Stomach (tissue), 9 donors: ENCODE measurements around the gene TRHDE. TPM values are rescaled to one million over a fixed set of nuclear protein-coding genes. Genes with fewer than 3 reads are reported as not detected.

Experiments used
- DNase-seq, 2 donors: peaks; one replicate each; pipeline versions ENCODE4 v3.0.0 to v3.0.0-alpha.2; 2013 to 2019
- H3K27ac ChIP-seq, 5 donors: fragments of 200-600 bp in 4 of 5; sonication (generic) in 4 of 5; one replicate each; pipeline ENCODE4 v1.5.1; 2013 to 2019; ENCODE audit warnings: mild to moderate bottlenecking in 1 of 5, moderate library complexity in 1 of 5
- H3K27me3 ChIP-seq, 3 donors: fragments of 200-600 bp; sonication (generic); one replicate each; pipeline ENCODE4 v1.5.1; 2017 to 2019; ENCODE audit warnings: mixed run types in 1 of 3
- H3K36me3 ChIP-seq, 4 donors: fragments of 200-600 bp; sonication (generic); 1 replicate in 3 of 4; 2 replicates in 1 of 4; pipeline ENCODE4 v1.5.1; 2016 to 2019
- H3K4me1 ChIP-seq, 4 donors: fragments of 200-600 bp; sonication (generic); one replicate each; pipeline ENCODE4 v1.5.1; 2016 to 2019
- H3K4me3 ChIP-seq, 4 donors: fragments of 200-600 bp; sonication (generic) in 3 of 4; one replicate each; pipeline ENCODE4 v1.5.1; 2016 to 2019; ENCODE audit warnings: mild to moderate bottlenecking in 1 of 4
- H3K9me3 ChIP-seq, 4 donors: fragments of 200-600 bp; sonication (generic); one replicate each; pipeline ENCODE4 v1.5.1; 2016 to 2019
- CTCF ChIP-seq, 7 experiments: fragments of 450-650 bp in 4 of 7; fragments of 200-600 bp in 3 of 7; sonication (generic) in 3 of 7; IDR thresholded peaks; one replicate each; pipeline ENCODE4 v1.5.1; 2016 to 2019; ENCODE audit warnings: antibody characterized with exemption in 7 of 7, control low read depth in 2 of 7, mild to moderate bottlenecking in 1 of 7
- EP300 ChIP-seq: sonication (generic); formaldehyde crosslinking; IDR thresholded peaks from one replicate; pipeline ENCODE4 v1.6.1; 2017; ENCODE audit warnings: antibody characterized with exemption
- POLR2A ChIP-seq, 4 donors: fragments of 450-650 bp; IDR thresholded peaks; one replicate each; pipeline ENCODE4 v1.6.1; 2016; ENCODE audit warnings: antibody characterized with exemption in 4 of 4, control low read depth in 2 of 4, mild to moderate bottlenecking in 1 of 4, moderate library complexity in 1 of 4
- POLR2AphosphoS5 ChIP-seq, 3 donors: sonication (generic); formaldehyde crosslinking; IDR thresholded peaks; one replicate each; pipeline ENCODE4 v1.6.1; 2016; ENCODE audit warnings: antibody characterized with exemption in 3 of 3
- WGBS, 5 donors: extraction: QIAGEN DNeasy Blood & Tissue Kit in 3 of 5; methylation state at CpG; one replicate each; pipeline versions ENCODE4 v1.1.5 to v1.1.7; 2013 to 2018; 5-methylcytosine and 5-hydroxymethylcytosine counted together
- intact Hi-C: fragments of 100-400 bp; cut with DNase I; formaldehyde crosslinking; loops from one replicate; pipeline ENCODE4 v1.15.1; 2023; ENCODE audit warnings: low total_unique reads
- polyA plus RNA-seq, 3 donors: library from polyadenylated mRNA; stranded (reverse); fragments of 200-250 nt; gene quantifications; one replicate each; pipeline ENCODE4 v1.2.3, GENCODE V29; 2013
- total RNA-seq, 5 donors: library from RNA; depleted of rRNA; stranded (reverse); fragments of >200 nt; gene quantifications; one replicate each; pipeline versions ENCODE4 v1.1.0 to v1.2.3, GENCODE V29; 2014 to 2016
- donor health status: healthy with polysubstance abuse.
- donor health status: Bipolar disorder and iron deficiency.
- donor health status: healthy.

TRHDE gene
- total and polyA plus RNA-seq, 8 donors: 0.13 to 75.3 (median 3.2) TPM

DNA sequence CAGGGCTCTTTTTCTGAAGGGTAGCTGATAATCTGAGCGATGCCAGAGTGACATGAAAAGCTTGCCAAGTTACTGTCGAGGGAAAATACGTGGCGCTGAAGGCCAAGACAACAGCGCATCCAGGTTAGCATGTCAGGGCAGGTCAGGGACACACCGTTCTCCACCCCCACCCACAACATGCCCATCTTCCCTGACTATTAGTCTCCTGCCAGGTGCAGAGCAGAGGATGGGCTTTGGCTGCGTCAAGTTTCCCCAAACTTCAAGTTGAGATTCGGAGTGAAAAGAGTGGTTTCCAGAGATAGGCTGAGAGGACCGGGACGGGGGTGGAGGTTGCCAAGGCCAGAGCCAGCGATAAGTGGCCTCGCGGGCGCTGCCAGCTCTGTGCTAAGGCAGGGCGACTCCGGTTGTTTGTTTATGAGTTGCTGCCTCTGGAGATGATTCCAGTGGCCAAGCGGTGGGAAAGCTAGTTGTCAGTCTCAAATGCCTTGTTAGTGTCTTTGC lies 1.7 kb downstream of the TRHDE start:
- WGBS, 5 donors: 17 to 27% (median 21%) methylated on average over 17 of the region's 17 CpGs
- H3K4me1 ChIP-seq: peaks cover 8 to 37% (median 28%) of the 10 kb centered on the region in 4 donors
- no peak for TF ChIP-seq POLR2AphosphoS5 (IDR thresholded peaks at IDR 0.05)
- TF ChIP-seq EP300: no peak
- no peak for TF ChIP-seq POLR2A (IDR thresholded peaks at IDR 0.05)
- TF ChIP-seq CTCF (IDR thresholded peaks at IDR 0.05): no peak
- DNase-seq: peak in 1 of 2 donors; percentile 26
- no peaks in the 10 kb centered on the region for H3K9me3 ChIP-seq
- intact Hi-C loops: no loop called here
- H3K27me3 ChIP-seq: peaks cover 17 to 66% (median 35%) of the 10 kb centered on the region in 3 donors
- no peaks in the 10 kb centered on the region for H3K36me3 ChIP-seq
- peak overlapping the region in 3 of 5 donors; percentile 59 to 72 (median 72) for H3K27ac ChIP-seq
- H3K4me3 ChIP-seq: peak overlapping the region; percentile 53 to 73 (median 60)

DNA sequence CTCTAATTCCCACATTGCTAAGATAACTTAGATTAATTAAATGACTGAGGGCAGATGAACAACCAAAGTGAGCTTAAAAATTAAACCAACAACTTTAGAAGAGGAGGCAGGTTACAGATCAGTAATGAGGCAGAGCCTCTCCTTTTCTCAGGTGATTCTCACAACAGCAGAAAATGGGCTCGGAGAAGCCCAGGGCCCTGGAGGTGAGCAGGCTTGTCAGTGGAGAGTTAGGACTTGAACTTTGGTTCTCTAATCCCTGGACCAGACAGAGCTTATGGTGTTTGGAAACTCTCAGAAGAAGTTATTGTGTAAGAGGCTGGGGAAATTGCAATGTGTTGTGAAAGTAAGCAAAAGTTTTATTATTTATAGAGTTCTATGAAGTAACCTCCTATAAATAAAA lies 2.8 kb downstream of the TRHDE start:
- Histone ChIP-seq H3K27me3 (peaks cover 17 to 61% (median 35%) of the 10 kb centered on the region in 3 donors), H3K4me3 (no peak overlapping the region), H3K4me1 (peaks cover 8 to 37% (median 28%) of the 10 kb centered on the region in 4 donors), H3K36me3 (no peaks in the 10 kb centered on the region), H3K9me3 (no peaks in the 10 kb centered on the region), H3K27ac (no peak overlapping the region)
- intact Hi-C loops: no loop called here
- DNase-seq: peak in 1 of 2 donors; percentile 10
- TF ChIP-seq EP300: no peak
- TF ChIP-seq POLR2AphosphoS5 (IDR thresholded peaks at IDR 0.05): no peak
- no peak for TF ChIP-seq CTCF (IDR thresholded peaks at IDR 0.05)
- no peak for TF ChIP-seq POLR2A (IDR thresholded peaks at IDR 0.05)
- WGBS, 5 donors: 65 to 88% (median 76%) methylated on average over 1 of the region's 1 CpG

- 75 to 81% (median 76%) methylated on average over 2 of the region's 2 CpGs for WGBS, 5 donors
- peaks cover 17 to 56% (median 35%) of the 10 kb centered on the region in 3 donors for H3K27me3 ChIP-seq
- no peak for DNase-seq
- intact Hi-C loops: no loop called here
- H3K4me1 ChIP-seq: peaks cover 8 to 37% (median 28%) of the 10 kb centered on the region in 4 donors
- H3K4me3 ChIP-seq: no peak overlapping the region
- no peaks in the 10 kb centered on the region for H3K36me3 ChIP-seq
- H3K27ac ChIP-seq: peak overlapping the region in 1 of 5 donors; percentile 53
- TF ChIP-seq POLR2A (IDR thresholded peaks at IDR 0.05) (no peak), EP300 (no peak), POLR2AphosphoS5 (IDR thresholded peaks at IDR 0.05) (no peak), CTCF (IDR thresholded peaks at IDR 0.05) (no peak)
- no peaks in the 10 kb centered on the region for H3K9me3 ChIP-seq
Observed at GRCh38 chr12:72275526-72275925, 3.4 kb downstream of the TRHDE start.

DNA sequence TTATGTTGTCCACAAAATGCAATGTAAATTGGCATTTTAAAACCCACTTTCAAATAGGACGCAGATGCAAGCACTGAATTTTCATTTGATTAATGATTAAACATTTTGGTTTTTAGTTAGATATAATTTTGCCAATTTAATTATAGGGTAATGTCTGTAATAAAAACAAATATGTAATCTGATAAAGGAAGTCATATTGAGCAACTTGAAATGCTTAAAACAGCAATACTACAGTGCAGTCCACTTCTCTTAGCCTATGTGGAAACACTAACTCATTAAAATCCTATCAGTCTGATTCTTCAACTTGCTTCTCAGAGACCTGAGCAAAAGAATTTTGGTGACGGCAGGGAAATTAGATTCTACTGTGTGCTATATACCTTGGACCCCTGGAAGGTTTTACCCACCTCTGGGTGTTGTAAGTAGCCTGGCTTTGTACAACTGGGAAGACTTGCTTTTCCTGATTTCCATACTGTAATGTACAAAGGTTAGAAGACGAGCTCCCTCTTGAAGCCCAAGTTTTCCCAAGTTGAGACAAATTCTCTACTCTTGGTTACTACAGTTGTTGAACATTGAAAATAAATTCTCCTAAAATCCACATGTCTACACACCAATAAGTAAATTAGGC lies 4.1 kb downstream of the TRHDE start:
- Histone ChIP-seq H3K27me3 (peaks cover 17 to 48% (median 32%) of the 10 kb centered on the region in 3 donors), H3K4me1 (peaks cover 8 to 35% (median 27%) of the 10 kb centered on the region in 4 donors), H3K27ac (no peak overlapping the region), H3K9me3 (no peaks in the 10 kb centered on the region), H3K36me3 (no peaks in the 10 kb centered on the region), H3K4me3 (no peak overlapping the region)
- intact Hi-C loops: no loop called here
- no peak for TF ChIP-seq EP300
- no peak for TF ChIP-seq CTCF (IDR thresholded peaks at IDR 0.05)
- TF ChIP-seq POLR2A (IDR thresholded peaks at IDR 0.05): no peak
- TF ChIP-seq POLR2AphosphoS5 (IDR thresholded peaks at IDR 0.05): no peak
- peak in 1 of 2 donors; percentile 10 for DNase-seq
- WGBS, 5 donors: 47 to 69% (median 52%) methylated on average over 3 of the region's 3 CpGs
